Left cardiac atrium (tissue), 4 donors: ENCODE results near the gene VASN. TPM values are rescaled to one million over a fixed set of nuclear protein-coding genes. Genes with fewer than 3 reads are reported as not detected.
A peak's percentile ranks its signal among the peaks of the same experiment; 100 is the strongest.

Experiments used
- ATAC-seq, 2 donors: fragments of 200-7000 bp; cut with Tn5 transposase; one replicate each; pipeline ENCODE4 v1.9.1; 2020; ENCODE audit warnings: mild to moderate bottlenecking in 2 of 2, moderate library complexity in 2 of 2
- DNase-seq: peaks from one replicate; pipeline ENCODE4 v3.0.0-alpha.2; 2020
- intact Hi-C, 2 donors: fragments of 100-400 bp; cut with DNase I; formaldehyde crosslinking; loops; one replicate each; pipeline versions ENCODE4 v1.14.1 to v1.15.1; 2022 to 2023
- total RNA-seq, 2 donors: library from RNA; stranded (reverse); fragmentation: NEBNext Ultra II Directional; extraction: Animal tissue kit (Norgen Biotek cat#: 25700); gene quantifications; one replicate each; pipeline ENCODE4 v1.2.1, GENCODE V29; 2021
- donor health status: DM: no; HTN: yes; CAD: no.
- donor health status: DM: no; HTN: yes; CAD: no; lungs with severe emphysema.
- donor health status: DM: yes; HTN: yes; CAD: no.
- donor health status: Dilated cardiomyopathy.

The VASN gene
- total RNA-seq, 2 donors from 2014 or later: 10.6 to 20.0 TPM

DNA sequence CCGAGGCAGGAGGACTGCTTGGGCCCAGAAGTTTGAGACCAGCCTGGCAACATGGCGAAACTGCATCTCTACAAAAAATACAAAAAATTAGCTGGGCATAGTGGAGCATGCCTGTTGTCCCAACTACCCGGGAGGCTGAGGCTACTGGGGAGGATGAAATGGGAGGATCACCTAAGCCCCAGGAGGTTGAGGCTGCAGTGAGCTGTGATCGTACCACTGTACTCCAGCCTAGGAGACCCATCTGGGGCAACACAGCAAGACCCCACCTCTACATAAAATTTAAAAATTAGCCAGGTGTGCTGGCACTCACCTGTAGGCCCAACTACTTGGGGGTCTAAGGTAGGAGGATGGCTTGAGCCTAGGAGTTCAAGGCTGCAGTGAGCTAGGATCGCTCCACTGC lies 22.3 kb upstream of the VASN start:
- intact Hi-C loops: no loop called here
- ATAC-seq (no peak), DNase-seq (no peak)

DNA sequence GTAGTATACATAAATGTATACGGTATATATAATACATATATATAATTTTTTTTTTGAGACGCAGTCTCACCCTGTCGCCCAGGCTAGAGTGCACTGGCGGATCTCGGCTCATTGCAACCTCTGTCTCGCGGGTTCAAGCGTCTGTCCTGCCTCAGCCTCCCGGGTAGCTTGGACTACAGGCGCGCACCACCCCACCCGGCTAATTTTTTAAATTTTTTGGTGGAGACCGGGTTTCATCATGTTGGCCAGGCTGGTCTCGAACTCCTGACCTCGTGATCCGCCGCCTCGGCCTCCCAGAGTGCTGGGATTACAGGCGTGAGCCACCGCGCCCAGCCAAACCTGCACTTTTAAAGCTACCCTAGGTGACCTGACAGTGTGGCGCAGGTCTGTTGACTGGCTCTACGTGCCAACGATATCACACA lies 21.3 kb upstream of the VASN start:
- DNase-seq (no peak), ATAC-seq (no peak)
- intact Hi-C loops: loop anchor here in 1 of 2 donors (10.0 kb wide), 1 partner anchor 604 kb away; the partner anchor contains the start of gene SEC14L5

DNA sequence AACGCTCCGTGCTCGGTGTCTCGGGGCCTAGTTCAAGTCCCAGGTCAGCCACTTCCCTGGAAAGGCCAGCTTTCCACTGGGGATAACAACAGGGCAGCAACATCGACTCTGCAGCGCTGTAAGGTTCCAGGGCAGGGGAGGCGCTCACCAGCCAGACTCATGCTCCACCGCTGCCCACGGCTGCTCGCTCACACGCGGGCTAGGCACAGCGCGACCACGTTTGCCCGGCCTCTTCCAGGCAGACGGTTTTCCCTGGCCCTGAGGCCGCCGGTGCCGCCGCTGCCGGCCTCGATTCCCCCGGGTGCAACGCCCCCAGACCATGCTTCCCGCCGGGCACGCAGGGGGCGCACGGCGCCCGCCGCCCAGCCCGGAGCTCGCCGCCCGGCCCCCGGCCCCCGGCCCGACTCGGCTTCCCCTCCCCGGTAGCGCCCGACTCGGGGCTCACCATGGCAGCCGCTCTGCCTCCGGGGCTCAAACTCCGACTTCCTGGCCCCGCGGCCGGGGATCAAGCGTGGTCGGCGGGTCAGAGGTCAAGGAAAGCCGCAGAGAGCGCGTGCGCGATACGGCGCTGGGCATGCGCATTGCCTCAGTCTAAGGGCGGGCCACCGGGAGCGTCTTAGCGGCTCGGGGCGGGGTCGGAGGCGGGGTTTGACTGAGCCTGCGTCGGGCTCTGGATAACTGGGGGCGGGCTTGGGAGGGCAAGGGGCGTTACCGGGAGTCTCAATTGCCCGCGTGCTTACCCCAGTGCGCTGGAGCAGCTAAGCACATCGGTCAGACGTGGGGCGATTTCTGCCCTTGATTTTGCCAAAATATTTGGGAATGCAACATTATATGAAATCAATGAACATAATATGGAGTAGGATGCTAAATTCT lies 20.6 kb upstream of the VASN start, which contains the start of gene PAM16:
PAM16 (minus strand) TSS at position 535 of the 873 bp plus-strand sequence; CDS start at position 448, 87 bp downstream.
- ATAC-seq (peak; percentile 95 to 96), DNase-seq (peak; percentile 99)
- intact Hi-C loops: loop anchor here in 1 of 2 donors (10.0 kb wide), 1 partner anchor 604 kb away; the partner anchor contains the start of gene SEC14L5

DNA sequence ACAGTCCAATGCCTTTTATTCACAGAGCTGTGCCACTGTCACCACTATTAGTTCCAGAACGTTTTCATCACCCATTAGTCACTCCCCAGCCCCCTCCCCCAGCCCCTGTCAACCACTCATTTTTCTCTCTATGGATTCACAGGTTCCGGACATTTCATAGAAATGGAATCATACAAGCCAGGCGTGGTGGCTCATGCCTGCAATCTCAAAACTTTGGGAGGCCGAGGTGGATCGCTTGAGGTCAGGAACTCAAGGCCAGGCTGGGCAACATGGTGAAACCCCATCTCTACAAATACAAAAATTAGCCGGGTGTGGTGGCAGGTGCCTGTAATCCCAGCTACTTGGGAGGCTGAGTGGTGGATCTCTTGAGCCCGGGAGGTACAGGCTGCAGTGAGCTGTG lies 19.8 kb upstream of the VASN start:
- intact Hi-C loops: loop anchor here in 1 of 2 donors (10.0 kb wide), 1 partner anchor 603 kb away; the partner anchor contains the start of gene SEC14L5
- DNase-seq (no peak), ATAC-seq (no peak)

- DNase-seq: no peak
- ATAC-seq: no peak
- intact Hi-C loops: loop anchor here in 1 of 2 donors (10.0 kb wide), 1 partner anchor 602 kb away; the partner anchor contains the start of gene SEC14L5
These were observed 18.8 kb upstream of the VASN start for GRCh38 chr16:4352843-4353242.

- intact Hi-C loops: loop anchor here in 1 of 2 donors (10.0 kb wide), 1 partner anchor 601 kb away; the partner anchor contains the start of gene SEC14L5
- DNase-seq: no peak
- no peak for ATAC-seq
These were observed 18.0 kb upstream of the VASN start for GRCh38 chr16:4353675-4354074.

GRCh38 chr16:4354512-4355409 lies 16.9 kb upstream of the VASN start:
- DNase-seq (no peak), ATAC-seq (no peak)
- intact Hi-C loops: loop anchor here in 1 of 2 donors (10.0 kb wide), 1 partner anchor 600 kb away; the partner anchor contains the start of gene SEC14L5

DNA sequence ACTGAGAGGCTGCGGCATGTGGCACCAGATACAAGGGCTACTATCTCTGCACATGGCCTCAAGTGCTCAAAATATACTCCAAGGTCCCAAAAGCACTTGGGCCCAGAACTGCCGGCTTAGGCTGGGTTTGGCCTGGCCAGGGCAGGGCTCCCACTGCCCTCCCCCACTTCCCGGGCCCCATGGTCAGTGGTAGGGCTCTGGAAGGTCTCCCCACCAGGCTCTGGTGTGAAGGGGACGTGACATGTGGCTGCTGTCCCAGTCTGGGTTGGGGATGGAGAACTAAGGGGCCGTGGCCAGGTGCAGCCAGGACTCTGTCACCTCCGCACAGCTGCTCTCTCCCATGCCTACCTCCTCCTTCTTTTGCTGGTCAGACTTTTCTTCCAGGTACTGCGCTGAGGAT lies 14.8 kb upstream of the VASN start:
- no peak for DNase-seq
- intact Hi-C loops: loop anchor here in 1 of 2 donors (10.0 kb wide), 1 partner anchor 598 kb away; the partner anchor contains the start of gene SEC14L5
- no peak for ATAC-seq

GRCh38 chr16:4358236-4358635 lies 13.4 kb upstream of the VASN start:
- ATAC-seq (no peak), DNase-seq (no peak)
- intact Hi-C loops: loop anchor here (2.0 to 10.0 kb wide), 2 partner anchors 45 to 597 kb away; partner anchors contain the start of gene SEC14L5 (in 1 of the 2)

- ATAC-seq: peak; percentile 67 to 68
- intact Hi-C loops: loop anchor here (1.0 to 10.0 kb wide), 3 partner anchors 43 to 596 kb away; partner anchors contain the start of gene SEC14L5 (in 1 of the 2)
- DNase-seq: peak; percentile 65
These were observed 12.7 kb upstream of the VASN start for GRCh38 chr16:4358831-4359561.

DNA sequence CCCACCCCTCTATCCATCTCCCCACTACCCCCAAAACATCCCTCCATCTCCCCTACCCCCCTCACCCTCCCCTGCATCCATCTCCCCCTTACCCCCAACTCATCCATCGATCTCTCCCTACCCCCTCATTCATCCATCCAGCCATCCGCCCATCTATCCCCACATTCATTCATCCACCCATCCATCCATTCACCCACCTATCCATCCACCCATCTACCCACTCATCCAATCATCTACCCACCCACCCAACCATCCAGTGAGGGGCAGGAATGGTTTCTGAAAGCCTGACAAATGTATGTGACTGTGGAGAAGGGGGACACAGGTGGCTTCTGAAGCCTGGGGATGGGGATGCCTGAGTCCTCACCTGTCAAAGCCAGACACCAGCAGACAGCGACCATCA lies 11.7 kb upstream of the VASN start:
- DNase-seq: no peak
- no peak for ATAC-seq
- intact Hi-C loops: loop anchor here (1.0 to 10.0 kb wide), 3 partner anchors 42 to 595 kb away; partner anchors contain the start of gene SEC14L5 (in 1 of the 2)

GRCh38 chr16:4360538-4361021 lies 11.1 kb upstream of the VASN start:
- intact Hi-C loops: no loop called here
- ATAC-seq (peak in 1 of 2 donors; percentile 13), DNase-seq (no peak)

GRCh38 chr16:4361033-4361943 lies 10.4 kb upstream of the VASN start:
- ATAC-seq (no peak), DNase-seq (no peak)
- intact Hi-C loops: no loop called here

DNA sequence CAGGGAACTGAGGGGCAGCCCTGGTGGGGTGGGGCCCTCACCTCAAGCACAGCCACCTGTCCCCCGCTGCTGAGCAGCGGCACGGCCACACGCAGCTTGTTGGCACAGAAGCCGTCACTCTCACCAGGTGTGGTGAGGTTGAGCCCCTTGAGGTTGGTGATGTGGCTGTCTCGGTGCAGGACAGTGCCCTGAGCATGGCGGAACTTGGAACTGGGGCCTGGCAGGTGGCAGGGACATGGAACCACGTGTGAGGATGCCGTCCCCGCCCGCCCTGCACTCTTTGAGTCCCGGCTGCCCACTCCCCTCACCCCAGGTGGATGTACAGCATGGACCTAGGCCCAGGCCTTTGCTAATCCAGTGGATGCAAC lies 9.7 kb upstream of the VASN start:
- DNase-seq (no peak), ATAC-seq (no peak)
- intact Hi-C loops: no loop called here

DNA sequence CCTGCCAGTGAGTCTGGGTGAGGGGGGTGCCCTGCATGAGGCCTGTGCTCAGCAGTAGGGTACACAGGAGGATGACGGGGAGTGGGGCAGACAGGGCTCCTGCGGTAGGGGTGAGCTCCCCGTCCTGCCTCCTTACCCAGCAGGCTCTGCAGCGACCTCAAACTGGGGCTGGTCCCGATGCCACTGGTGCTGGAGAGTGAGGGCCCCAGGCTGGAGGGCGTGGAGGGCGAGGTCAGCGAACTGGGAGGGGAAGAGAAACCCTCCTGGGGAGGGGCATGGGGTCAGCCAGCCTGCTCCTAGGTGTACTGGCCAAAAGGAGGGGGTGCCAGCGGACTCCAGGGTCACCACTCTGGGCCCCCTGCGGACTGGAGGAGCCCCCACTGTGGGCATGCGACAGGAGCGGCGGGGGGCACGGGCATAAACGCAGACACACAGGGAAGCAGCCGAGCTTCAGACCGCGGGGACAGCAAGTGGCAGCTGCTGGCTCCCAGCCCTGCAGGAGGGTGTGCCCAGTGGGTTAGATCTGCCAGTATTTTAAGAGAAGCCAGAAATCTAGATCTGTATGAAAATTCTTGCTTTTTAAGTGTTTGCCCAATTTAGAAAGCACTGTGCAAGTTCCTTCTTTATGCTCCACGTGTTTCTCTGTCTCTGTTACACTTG lies 9.0 kb upstream of the VASN start:
- DNase-seq: no peak
- intact Hi-C loops: no loop called here
- ATAC-seq: no peak

- intact Hi-C loops: no loop called here
- no peak for ATAC-seq
These were observed 7.2 kb upstream of the VASN start for GRCh38 chr16:4364196-4365013.

More at GRCh38 chr16:4364196-4365013, 7.2 kb upstream of the VASN start:
- DNase-seq: no peak
